ENCODE results near the gene MAP1B.

The MAP1B gene

GRCh38 chr5:72184408-72184807 lies 77.1 kb downstream of the MAP1B start:
- no peak overlapping the region for H3K27ac ChIP-seq
- no peak for DNase-seq (ENCODE audit: low read depth, low spot score)

DNA sequence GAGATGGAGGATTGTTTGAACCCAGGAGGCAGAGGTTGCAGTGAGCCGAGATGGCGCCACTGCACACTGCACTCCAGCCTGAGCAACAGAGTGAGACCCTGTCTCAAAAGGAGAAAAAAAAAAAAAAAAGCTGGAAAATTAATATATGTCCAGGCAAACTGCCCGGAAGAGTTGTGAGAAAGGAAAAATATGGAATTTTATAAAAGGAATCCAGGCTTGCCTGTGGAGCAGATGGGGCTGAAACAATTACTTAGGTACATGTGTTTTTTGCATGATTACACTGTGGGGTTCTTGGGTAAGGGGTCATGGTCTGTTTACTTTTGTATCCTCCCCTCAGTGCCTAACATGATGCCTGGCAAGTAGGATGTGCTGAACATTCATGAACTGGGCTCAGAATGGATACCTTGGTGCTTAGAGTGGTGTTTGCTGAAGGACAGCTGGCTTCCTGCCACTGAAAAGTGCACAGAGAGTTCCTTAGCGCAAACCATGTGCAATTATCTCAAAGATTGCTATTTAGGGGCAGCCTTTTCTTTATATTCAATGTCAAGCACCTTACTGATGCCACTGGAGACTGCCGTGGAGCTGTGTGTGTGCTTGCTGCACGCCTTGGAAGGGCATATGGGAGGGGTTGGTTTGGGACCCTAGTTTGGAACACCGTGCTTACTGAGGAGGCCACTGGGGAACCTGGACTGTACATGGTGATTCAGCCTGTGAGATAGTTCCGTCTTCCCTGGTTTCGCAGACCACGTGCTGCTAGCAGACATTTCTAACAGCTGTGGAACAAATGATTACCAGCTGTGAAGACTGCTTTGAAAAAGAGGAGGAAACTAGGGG lies 78.4 kb downstream of the MAP1B start:
- no peak for DNase-seq (ENCODE audit: low read depth, low spot score)
- H3K27ac ChIP-seq, result no peak overlapping the region

- H3K27ac ChIP-seq, result no peak overlapping the region
- DNase-seq (ENCODE audit: low read depth, low spot score), result no peak
Measured at GRCh38 chr5:72187388-72188075, 80.3 kb downstream of the MAP1B start.

DNA sequence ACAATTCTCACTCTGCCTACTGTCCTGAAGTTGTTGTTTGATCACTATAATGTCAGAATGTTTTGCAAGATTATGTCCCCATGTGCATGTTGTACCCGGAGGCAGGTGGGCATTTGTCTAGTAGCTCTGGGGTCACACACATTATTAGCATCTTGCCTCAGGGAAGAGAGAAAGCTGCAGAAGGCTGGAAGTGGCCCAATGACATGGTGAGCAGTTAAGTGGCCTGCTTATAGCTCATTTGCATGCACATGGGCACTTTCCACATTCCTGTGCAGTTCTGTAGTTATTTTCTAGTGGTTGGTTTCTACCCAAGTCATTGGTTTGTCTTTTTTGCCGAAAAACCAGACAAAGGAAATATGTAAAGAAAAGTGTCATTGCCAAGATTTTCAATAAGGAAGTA lies 80.9 kb downstream of the MAP1B start:
- DNase-seq (ENCODE audit: low read depth, low spot score), result no peak
- H3K27ac ChIP-seq, result no peak overlapping the region

- H3K27ac ChIP-seq, result no peak overlapping the region
- DNase-seq (ENCODE audit: low read depth, low spot score), result no peak
Measured at GRCh38 chr5:72189146-72189545, 81.9 kb downstream of the MAP1B start.

- H3K27ac ChIP-seq, result no peak overlapping the region
- no peak for DNase-seq (ENCODE audit: low read depth, low spot score)
Measured at GRCh38 chr5:72191404-72191803, 84.1 kb downstream of the MAP1B start.

GRCh38 chr5:72194846-72195245 lies 87.6 kb downstream of the MAP1B start:
- no peak for DNase-seq (ENCODE audit: low read depth, low spot score)

DNA sequence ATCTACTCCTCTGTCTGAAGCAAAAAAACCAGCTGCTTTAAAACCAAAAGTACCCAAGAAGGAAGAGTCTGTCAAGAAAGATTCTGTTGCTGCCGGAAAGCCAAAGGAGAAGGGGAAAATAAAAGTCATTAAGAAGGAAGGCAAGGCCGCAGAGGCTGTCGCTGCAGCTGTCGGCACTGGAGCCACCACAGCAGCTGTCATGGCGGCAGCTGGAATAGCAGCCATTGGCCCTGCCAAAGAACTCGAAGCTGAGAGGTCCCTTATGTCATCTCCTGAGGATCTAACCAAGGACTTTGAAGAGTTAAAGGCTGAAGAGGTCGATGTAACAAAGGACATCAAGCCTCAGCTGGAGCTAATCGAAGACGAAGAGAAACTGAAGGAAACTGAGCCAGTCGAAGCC lies 88.3 kb downstream of the MAP1B start:
- H3K27ac ChIP-seq, result no peak overlapping the region
- no peak for DNase-seq (ENCODE audit: low read depth, low spot score)

More at GRCh38 chr5:72194846-72195245, 87.6 kb downstream of the MAP1B start:
- H3K27ac ChIP-seq, result no peak overlapping the region

DNA sequence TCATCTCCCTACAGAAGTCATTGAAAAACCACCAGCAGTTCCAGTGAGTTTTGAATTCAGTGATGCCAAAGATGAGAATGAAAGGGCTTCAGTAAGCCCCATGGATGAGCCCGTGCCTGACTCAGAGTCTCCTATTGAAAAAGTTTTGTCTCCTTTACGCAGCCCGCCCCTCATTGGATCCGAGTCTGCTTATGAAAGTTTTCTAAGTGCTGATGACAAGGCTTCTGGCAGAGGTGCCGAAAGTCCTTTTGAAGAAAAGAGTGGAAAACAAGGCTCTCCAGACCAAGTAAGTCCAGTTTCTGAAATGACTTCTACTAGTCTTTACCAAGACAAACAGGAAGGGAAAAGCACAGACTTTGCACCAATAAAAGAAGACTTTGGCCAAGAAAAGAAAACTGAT lies 90.1 kb downstream of the MAP1B start:
- H3K27ac ChIP-seq, result no peak overlapping the region
- DNase-seq (ENCODE audit: low read depth, low spot score), result no peak

DNA sequence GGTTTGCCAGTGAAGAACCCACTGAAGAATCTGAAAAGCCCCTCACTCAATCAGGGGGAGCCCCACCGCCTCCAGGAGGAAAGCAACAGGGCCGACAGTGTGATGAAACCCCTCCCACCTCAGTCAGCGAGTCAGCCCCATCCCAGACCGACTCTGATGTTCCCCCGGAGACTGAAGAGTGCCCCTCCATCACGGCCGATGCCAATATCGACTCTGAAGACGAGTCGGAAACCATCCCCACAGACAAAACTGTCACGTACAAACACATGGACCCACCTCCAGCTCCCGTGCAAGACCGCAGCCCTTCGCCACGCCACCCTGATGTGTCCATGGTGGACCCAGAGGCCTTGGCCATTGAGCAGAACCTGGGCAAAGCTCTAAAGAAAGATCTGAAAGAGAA lies 92.4 kb downstream of the MAP1B start:
- no peak for DNase-seq (ENCODE audit: low read depth, low spot score)
- H3K27ac ChIP-seq, result no peak overlapping the region

GRCh38 chr5:72202331-72202825 lies 95.1 kb downstream of the MAP1B start:
- DNase-seq (ENCODE audit: low read depth, low spot score), result no peak
- no peak overlapping the region for H3K27ac ChIP-seq

DNA sequence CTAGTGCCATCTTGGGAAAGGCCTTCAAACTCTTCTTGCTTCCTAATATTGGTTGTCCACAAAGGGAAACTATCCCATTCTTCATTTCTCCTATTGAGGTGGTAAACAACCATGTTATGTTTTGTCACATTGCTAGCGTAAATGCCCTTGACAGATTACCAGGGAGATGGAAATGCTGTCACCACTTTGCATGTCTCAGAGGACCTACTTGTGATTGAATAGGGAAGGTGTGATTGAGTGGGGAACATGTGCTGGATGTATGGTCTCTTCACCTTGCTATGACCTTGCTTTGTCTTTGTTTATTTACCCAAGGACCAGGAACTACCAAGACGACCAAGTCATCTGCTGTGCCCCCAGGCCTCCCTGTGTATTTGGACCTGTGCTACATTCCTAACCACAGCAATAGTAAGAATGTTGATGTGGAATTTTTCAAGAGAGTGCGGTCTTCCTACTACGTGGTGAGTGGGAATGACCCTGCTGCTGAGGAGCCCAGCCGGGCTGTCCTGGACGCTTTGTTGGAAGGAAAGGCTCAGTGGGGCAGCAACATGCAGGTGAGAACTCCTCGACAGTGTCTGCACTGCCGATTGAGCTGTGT lies 96.1 kb downstream of the MAP1B start:
- no peak for DNase-seq (ENCODE audit: low read depth, low spot score)
- H3K27ac ChIP-seq, result no peak overlapping the region

- H3K27ac ChIP-seq, result no peak overlapping the region
- DNase-seq (ENCODE audit: low read depth, low spot score), result no peak
Measured at GRCh38 chr5:72204946-72205345, 97.7 kb downstream of the MAP1B start.

DNA sequence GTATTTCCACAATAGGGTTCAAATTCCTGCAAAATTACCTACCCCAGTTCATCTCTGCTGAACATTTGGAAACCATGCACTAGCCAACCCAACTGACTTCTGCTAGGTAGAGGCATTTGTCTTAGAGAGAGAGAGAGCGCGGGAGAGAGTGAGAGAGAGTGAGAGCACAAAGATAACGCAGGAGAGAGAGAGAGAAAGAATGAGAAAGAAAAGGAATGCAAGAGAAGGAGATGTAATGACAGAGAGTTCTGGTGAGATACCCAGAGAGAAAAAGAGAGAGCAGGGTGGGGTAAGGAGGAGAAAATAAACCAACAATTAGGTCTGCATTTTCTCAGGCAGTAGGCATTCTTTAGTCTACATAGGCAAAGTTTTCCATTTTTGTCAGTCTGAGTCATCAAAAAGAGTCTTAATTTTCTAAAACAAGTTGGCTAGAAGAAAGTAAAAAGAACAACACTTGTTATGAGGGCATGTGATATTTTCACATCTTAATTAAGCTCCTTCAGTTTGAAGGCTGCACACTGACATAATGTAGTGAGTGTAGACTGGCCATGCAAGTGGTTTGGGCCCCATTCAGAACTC lies 98.2 kb downstream of the MAP1B start:
- DNase-seq (ENCODE audit: low read depth, low spot score), result no peak
- H3K27ac ChIP-seq, result no peak overlapping the region

DNA sequence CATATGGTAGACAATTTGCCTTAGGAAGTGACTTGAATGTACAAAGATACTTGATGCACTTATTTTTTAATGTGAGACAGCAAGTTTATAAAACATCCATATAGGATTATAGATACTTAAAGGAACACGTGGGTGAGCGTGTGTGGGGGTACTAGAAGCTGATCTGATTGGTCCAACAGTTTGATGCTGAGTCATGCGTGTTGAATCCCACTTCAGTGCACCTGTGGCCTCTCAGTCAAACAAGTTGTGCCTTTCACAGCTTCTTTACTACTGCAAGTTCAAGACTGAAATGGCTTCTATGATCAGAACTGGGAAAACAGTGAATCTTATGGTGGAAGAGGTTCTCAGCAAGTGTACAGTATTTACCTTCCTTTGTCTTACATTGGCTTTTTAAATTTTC lies 98.9 kb downstream of the MAP1B start:
- no peak overlapping the region for H3K27ac ChIP-seq
- DNase-seq (ENCODE audit: low read depth, low spot score), result no peak

GRCh38 chr5:72206994-72207393 lies 99.7 kb downstream of the MAP1B start:
- DNase-seq (ENCODE audit: low read depth, low spot score), result no peak
- H3K27ac ChIP-seq, result no peak overlapping the region

GRCh38 chr5:72208324-72208926 lies 101.2 kb downstream of the MAP1B start:
- no peak for DNase-seq (ENCODE audit: low read depth, low spot score)
- no peak overlapping the region for H3K27ac ChIP-seq

DNA sequence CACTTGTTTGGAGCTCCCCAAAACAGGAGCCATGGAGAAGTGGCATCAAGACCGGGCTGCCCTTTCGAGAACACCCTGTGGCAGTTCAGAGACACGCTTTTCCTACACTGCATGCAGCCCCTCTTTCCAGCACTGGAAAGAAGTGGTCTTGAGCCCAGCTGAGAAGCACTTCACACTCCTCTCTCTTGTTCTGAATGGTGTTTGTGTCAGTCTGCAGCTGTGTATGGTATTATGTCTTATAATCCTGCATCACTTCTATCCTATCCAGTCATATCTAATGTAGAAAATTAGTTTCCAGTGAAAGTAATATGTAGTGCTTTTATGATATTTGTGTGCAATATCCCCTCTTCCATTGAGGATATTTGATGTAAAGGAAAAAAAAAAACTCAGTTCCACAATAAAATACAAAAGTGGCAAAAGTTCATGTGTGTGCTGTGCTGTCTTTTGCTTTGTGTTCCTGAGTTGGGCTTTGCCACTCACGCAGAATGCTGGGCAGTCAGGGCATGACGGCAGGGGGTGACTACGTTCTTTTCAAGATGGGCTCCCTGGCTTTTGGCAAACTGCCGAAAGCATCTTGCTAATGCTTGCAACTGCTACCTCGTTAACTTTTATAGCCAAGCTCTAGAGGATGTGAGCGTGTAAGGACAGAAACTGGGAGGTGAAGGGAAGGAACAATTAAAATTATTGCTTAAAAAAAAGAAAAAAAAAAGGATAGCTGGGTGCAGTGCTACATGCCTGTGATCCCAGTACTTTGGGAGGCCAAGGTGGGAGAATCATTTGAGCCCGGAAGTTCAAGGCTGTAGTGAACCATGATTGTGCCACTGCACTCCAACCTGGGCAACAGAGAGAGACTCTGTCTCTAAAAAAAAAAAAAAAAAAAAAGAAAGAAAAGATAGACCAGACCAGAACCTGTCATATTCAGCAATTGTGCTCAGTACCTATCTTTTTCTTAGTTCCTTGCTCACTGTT lies 102.2 kb downstream of the MAP1B start:
- peak overlapping the region; percentile 79 for H3K27ac ChIP-seq
- peak; percentile 58 for DNase-seq (ENCODE audit: low read depth, low spot score)
